Thoracic aorta (tissue), 2 donors: ENCODE measurements around the gene DMXL1. TPM values are rescaled to one million over a fixed set of nuclear protein-coding genes. Genes with fewer than 3 reads are reported as not detected.

Experiments used
- ATAC-seq: fragments of 150-250 bp; one replicate; pipeline ENCODE4 v1.8.0; 2017; ENCODE audit warnings: low read depth; ENCODE audit not compliant: insufficient number of reproducible peaks, low FRiP score
- DNase-seq: peaks from one replicate; pipeline ENCODE4 v3.0.0-alpha.2; 2020; ENCODE audit warnings: low spot score
- H3K27ac ChIP-seq, 2 donors: fragments of 200-600 bp; sonication (generic); 1 replicate in 1 of 2; 2 replicates in 1 of 2; pipeline ENCODE4 v1.5.1; 2016; ENCODE audit warnings: mild to moderate bottlenecking in 2 of 2, moderate library complexity in 2 of 2
- H3K27me3 ChIP-seq: fragments of 200-600 bp; sonication (generic); replicated peaks from 2 replicates; pipeline ENCODE4 v1.6.0; 2016; ENCODE audit warnings: mild to moderate bottlenecking; ENCODE audit not compliant: insufficient read depth
- H3K36me3 ChIP-seq: fragments of 200-600 bp; sonication (generic); one replicate; pipeline ENCODE4 v1.5.1; 2016
- H3K4me1 ChIP-seq, 2 donors: fragments of 200-600 bp; sonication (generic); 1 replicate in 1 of 2; 2 replicates in 1 of 2; pipeline versions ENCODE4 v1.5.1 to v1.6.0; 2016; ENCODE audit warnings: low read depth in 2 of 2, mild to moderate bottlenecking in 1 of 2; ENCODE audit not compliant: control insufficient read depth in 1 of 2
- H3K4me3 ChIP-seq: fragments of 200-600 bp; sonication (generic); 2 replicates; pipeline ENCODE4 v1.5.1; 2016; ENCODE audit warnings: mild to moderate bottlenecking
- H3K9me3 ChIP-seq: fragments of 200-600 bp; sonication (generic); 2 replicates; pipeline ENCODE4 v1.5.1; 2016
- total RNA-seq, 2 donors: library from RNA; depleted of rRNA; stranded (reverse); fragments of >200 nt; gene quantifications; one replicate each; pipeline versions ENCODE4 v1.1.0 to v1.2.3, GENCODE V29; 2016
- TF ChIP-seq, protein P1 (sequence below): fragments of 200-600 bp; sonication (generic); IDR thresholded peaks from one replicate; pipeline ENCODE4 v1.5.1; 2019; ENCODE audit warnings: antibody characterized with exemption

Gene DMXL1, protein sequence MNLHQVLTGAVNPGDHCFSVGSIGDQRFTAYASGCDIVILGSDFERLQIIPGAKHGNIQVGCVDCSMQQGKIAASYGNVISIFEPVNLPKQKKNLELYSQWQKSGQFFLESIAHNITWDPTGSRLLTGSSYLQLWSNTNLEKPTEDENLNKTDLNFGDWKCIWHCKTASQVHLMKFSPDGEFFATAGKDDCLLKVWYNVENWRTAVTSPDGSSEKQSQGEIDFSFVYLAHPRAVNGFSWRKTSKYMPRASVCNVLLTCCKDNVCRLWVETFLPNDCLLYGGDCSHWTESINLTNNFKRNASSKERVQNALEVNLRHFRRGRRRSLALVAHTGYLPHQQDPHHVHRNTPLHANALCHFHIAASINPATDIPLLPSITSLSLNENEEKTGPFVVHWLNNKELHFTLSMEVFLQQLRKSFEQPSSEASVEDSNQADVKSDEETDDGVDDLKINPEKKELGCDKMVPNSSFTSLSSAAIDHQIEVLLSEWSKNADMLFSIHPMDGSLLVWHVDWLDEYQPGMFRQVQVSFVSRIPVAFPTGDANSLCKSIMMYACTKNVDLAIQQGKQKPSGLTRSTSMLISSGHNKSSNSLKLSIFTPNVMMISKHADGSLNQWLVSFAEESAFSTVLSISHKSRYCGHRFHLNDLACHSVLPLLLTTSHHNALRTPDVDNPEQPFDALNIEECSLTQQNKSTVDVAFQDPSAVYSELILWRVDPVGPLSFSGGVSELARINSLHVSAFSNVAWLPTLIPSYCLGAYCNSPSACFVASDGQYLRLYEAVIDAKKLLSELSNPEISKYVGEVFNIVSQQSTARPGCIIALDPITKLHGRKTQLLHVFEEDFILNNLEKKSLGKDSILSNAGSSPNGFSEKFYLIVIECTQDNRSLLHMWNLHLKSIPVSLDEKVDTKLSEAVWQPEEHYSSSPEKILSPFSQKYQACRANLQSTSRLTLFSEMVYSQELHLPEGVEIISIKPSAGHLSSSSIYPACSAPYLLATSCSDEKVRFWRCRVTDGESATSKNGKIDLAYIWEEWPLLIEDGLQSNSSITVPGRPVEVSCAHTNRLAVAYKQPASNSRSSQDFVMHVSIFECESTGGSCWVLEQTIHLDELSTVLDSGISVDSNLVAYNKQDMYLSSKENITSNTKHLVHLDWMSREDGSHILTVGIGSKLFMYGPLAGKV (N-terminal part only)
- total RNA-seq = 10 to 100 TPM; 47.4 to 67.6 TPM

DNA sequence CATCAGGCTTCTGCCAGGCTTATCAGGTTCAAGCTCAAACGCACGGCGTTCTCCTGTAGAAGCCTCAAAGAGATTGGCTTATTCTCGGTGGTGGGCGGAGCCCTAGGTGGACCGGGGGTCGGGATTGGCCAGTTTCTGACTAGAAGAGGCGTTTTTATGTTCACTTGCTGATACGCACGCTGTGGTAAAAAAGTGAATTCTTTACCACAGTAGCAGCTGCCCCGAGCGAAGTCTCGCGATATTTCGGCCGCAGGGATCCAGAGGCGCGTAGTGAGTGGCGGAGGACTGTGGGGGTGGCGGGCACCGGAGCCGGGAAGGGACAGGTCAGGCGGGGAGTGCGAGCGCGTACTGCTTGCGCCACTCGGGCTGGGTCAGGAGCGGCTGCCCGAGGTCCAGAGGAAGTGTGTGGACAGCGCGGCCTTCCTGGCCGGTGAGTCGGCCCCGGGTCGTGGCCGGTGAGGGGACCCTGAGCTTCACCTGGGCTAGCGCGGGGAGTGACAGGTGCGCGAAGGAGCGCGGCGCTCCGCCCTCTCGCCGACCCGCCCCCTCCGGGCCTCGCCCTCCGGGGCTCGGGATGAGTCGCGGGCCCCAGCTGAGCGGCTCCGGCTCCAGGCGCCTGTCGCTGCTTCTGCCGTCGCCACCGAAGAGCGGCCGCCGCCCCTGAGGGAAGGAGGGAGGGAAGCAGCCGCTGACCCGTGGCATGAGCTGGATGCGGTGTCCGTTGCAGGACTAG lies at the start of gene DMXL1:
TSS of gene DMXL1 (plus strand) at position 260 of the 733 bp plus-strand sequence. CDS start 483 bp downstream, outside the sequence.
- DNase-seq = peak; percentile 99
- Histone ChIP-seq H3K4me3 (peak within 1 kb of the TSS; percentile 87), H3K27ac (peak within 1 kb of the TSS; percentile 84 to 94), H3K36me3 (no peaks in the 10 kb centered on the region), H3K4me1 (peaks cover 23 to 43% of the 10 kb centered on the region in 2 donors), H3K27me3 (no peaks in the 10 kb centered on the region), H3K9me3 (no peaks in the 10 kb centered on the region)
- TF ChIP-seq, protein P1, sequence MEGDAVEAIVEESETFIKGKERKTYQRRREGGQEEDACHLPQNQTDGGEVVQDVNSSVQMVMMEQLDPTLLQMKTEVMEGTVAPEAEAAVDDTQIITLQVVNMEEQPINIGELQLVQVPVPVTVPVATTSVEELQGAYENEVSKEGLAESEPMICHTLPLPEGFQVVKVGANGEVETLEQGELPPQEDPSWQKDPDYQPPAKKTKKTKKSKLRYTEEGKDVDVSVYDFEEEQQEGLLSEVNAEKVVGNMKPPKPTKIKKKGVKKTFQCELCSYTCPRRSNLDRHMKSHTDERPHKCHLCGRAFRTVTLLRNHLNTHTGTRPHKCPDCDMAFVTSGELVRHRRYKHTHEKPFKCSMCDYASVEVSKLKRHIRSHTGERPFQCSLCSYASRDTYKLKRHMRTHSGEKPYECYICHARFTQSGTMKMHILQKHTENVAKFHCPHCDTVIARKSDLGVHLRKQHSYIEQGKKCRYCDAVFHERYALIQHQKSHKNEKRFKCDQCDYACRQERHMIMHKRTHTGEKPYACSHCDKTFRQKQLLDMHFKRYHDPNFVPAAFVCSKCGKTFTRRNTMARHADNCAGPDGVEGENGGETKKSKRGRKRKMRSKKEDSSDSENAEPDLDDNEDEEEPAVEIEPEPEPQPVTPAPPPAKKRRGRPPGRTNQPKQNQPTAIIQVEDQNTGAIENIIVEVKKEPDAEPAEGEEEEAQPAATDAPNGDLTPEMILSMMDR = no peak
- peak; percentile 99 for ATAC-seq

DNA sequence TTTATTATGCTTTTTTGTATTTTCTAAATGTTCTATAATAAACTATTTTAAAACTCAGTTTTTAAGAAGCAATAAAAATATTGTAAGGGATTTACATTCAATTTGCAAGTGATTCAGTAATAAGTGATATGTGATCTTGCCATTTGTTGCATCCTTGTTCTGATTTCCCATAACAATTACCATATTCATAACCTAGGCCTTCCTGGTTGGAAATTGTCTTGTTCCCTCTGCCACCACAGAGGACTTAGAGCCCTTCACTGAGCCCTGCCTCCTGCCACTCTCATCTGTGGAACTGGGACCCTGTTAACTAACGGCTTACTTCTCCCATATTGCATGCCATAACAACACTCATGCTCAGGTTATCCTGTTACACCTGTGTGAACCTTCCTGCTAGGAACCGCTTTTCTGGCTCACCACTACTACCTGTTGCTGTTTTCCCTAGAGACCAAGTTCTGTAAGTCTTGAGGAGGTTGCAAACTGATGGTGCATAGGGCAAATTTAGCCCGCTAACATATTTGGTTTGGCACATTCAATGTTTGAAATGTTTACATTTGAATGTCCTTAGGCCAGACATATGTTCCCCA lies 49.6 kb upstream of the DMXL1 start:
- no peaks in the 10 kb centered on the region for H3K4me1 ChIP-seq
- ATAC-seq (no peak), DNase-seq (no peak)
- no peaks in the 10 kb centered on the region for H3K9me3 ChIP-seq
- H3K27me3 ChIP-seq = no peaks in the 10 kb centered on the region
- no peak overlapping the region for H3K4me3 ChIP-seq
- no peak overlapping the region for H3K27ac ChIP-seq
- TF ChIP-seq, protein P1 = no peak
- H3K36me3 ChIP-seq = no peaks in the 10 kb centered on the region

DNA sequence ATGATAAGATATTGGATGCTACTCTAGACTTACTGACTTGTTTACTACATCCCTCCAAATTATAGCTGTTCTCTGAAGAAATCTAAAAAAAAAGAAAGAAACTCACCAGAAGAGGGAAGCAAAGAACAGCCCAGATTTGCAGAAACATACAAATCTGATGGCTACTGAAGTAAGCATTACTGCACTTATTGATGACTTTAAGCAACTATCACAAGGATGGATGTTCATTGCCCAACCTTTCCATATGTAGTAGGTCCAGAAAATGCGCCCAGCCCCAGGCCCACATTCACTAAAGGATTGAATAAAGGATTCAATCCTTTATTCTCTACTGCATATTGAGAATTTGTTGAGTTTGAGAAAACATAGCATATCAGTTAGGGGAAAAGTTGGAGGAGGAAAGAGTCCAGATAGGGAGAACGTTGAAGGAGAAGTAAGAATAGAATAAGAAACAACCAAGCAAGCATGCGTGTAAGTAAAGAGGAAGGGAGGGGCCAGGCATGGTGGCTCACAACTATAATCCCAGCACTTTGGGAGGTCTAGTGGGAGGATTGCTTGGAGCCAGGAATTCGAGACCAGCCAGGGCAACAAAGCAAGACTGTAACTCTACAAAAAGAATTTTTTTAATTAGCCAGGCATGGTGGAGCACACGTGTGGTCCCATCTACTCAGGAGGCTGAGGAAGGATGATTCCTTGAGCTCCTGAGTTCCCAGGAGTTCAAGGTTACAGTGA lies 48.7 kb upstream of the DMXL1 start:
- H3K4me3 ChIP-seq = no peak overlapping the region
- H3K27ac ChIP-seq = no peak overlapping the region
- no peaks in the 10 kb centered on the region for H3K9me3 ChIP-seq
- H3K36me3 ChIP-seq = no peaks in the 10 kb centered on the region
- TF ChIP-seq, protein P1 = peak; percentile 35
- no peaks in the 10 kb centered on the region for H3K4me1 ChIP-seq
- DNase-seq (no peak), ATAC-seq (no peak)
- no peaks in the 10 kb centered on the region for H3K27me3 ChIP-seq

DNA sequence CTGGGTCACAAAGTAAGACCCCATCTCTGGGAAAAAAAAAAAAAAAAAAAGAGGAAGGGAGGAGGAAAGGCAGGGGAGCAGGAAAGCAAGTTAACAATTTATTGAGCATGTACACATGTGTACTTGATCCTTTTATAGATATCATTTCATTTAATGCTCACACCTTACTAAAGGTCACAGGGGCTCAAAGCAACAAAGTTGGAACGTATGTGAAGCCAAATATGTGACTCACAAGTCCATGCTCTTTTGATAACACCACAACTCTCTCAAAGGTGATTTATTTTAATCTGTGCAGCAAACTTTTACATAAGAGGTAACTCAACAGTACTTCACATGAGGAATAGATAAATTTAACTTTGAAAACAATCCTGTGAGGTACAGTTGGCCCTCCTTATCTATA lies 48.1 kb upstream of the DMXL1 start:
- Histone ChIP-seq H3K4me1 (no peaks in the 10 kb centered on the region), H3K27ac (no peak overlapping the region), H3K27me3 (no peaks in the 10 kb centered on the region), H3K36me3 (no peaks in the 10 kb centered on the region), H3K9me3 (no peaks in the 10 kb centered on the region), H3K4me3 (no peak overlapping the region)
- TF ChIP-seq, protein P1 = no peak
- DNase-seq = no peak
- no peak for ATAC-seq
